Endothelial cell (in vitro differentiated cells): ENCODE results near the gene TMEM269. TPM values are rescaled to one million over a fixed set of nuclear protein-coding genes. Genes with fewer than 3 reads are reported as not detected.

Source experiments
- DNase-seq: peaks from one replicate; pipeline ENCODE4 v3.0.0; 2021; ENCODE audit warnings: low spot score
- H3K27ac Mint-ChIP-seq: one replicate; pipeline ENCODE4 v1.8.0; 2021; ENCODE audit warnings: mixed read lengths, inconsistent platforms; ENCODE audit not compliant: unreplicated experiment
- H3K27me3 Mint-ChIP-seq: one replicate; pipeline ENCODE4 v1.8.0; 2021; ENCODE audit warnings: mild to moderate bottlenecking, moderate library complexity, mixed read lengths, inconsistent platforms; ENCODE audit not compliant: unreplicated experiment
- H3K36me3 Mint-ChIP-seq: one replicate; pipeline ENCODE4 v1.8.0; 2021; ENCODE audit warnings: mild to moderate bottlenecking, low read depth, mixed read lengths, inconsistent platforms; ENCODE audit not compliant: unreplicated experiment
- H3K4me1 Mint-ChIP-seq: one replicate; pipeline ENCODE4 v1.8.0; 2021; ENCODE audit warnings: mild to moderate bottlenecking, mixed read lengths, inconsistent platforms; ENCODE audit not compliant: unreplicated experiment
- H3K4me3 Mint-ChIP-seq: one replicate; pipeline ENCODE4 v1.8.0; 2021; ENCODE audit warnings: mild to moderate bottlenecking, mixed read lengths, inconsistent platforms; ENCODE audit not compliant: unreplicated experiment
- H3K9me3 Mint-ChIP-seq: one replicate; pipeline ENCODE4 v1.8.0; 2021; ENCODE audit warnings: mixed read lengths, inconsistent platforms; ENCODE audit not compliant: unreplicated experiment
- total RNA-seq: library from RNA; stranded (reverse); fragmentation: NEBNext Ultra II Directional; extraction: Animal tissue kit (Norgen Biotek cat#: 25700); gene quantifications from one replicate; pipeline ENCODE4 v1.2.1, GENCODE V29; 2021; ENCODE audit not compliant: unreplicated experiment
- TF ChIP-seq, protein P1 (sequence below): fragments of 200-600 bp; sonication (generic); IDR thresholded peaks from one replicate; pipeline ENCODE4 v1.5.0; 2021; ENCODE audit warnings: antibody characterized with exemption; ENCODE audit not compliant: unreplicated experiment

Gene TMEM269
- total RNA-seq, 1 donor from 2014 or later: 0.38 TPM

DNA sequence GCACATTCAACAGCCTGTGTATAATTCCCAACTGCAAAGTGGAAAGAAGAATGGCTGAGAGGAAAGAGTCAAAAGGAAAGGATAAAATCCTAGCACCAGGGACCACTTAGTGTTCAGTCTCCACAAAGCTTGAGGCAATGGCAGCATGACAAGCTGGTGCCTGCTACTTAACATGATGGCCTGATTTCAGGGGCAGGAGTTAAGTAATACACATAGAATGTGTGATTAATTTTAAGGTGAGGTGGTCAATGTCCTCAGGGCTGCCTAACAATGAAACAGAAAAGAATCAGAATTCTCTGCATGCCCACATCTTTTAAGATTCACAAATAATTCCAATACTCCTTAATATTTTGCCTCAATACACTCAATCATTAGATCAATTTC is 26.9 kb upstream of the TMEM269 start:
- Mint-ChIP-seq H3K27me3 (peaks cover 6% of the 10 kb centered on the region), H3K9me3 (no peaks in the 10 kb centered on the region), H3K27ac (no peak overlapping the region), H3K4me1 (peaks cover 22% of the 10 kb centered on the region), H3K4me3 (no peak overlapping the region), H3K36me3 (peaks cover 55% of the 10 kb centered on the region)
- DNase-seq: no peak
- TF ChIP-seq, protein P1, sequence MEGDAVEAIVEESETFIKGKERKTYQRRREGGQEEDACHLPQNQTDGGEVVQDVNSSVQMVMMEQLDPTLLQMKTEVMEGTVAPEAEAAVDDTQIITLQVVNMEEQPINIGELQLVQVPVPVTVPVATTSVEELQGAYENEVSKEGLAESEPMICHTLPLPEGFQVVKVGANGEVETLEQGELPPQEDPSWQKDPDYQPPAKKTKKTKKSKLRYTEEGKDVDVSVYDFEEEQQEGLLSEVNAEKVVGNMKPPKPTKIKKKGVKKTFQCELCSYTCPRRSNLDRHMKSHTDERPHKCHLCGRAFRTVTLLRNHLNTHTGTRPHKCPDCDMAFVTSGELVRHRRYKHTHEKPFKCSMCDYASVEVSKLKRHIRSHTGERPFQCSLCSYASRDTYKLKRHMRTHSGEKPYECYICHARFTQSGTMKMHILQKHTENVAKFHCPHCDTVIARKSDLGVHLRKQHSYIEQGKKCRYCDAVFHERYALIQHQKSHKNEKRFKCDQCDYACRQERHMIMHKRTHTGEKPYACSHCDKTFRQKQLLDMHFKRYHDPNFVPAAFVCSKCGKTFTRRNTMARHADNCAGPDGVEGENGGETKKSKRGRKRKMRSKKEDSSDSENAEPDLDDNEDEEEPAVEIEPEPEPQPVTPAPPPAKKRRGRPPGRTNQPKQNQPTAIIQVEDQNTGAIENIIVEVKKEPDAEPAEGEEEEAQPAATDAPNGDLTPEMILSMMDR: no peak

DNA sequence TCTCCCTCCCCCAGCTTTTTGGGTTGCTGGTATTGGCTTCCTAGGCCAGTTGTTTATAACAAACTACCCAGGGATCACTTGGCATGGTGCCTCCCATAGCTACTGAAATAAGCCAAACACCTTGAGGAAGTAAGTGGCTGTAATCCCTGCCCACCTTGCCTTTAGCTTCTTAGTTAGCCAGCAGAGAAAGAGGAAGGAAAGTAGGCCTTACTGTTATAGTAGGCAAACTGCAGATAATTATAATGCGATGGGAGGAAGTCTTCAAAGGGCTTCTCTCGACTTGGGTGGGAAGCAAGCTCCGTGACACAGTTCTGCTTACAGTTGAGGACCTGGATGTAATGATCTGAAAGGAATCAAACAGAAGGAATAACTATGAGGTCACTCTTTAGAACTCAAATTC is 26.1 kb upstream of the TMEM269 start:
- no peak for DNase-seq
- Mint-ChIP-seq H3K4me1 (peaks cover 22% of the 10 kb centered on the region), H3K4me3 (no peak overlapping the region), H3K36me3 (peaks cover 49% of the 10 kb centered on the region), H3K9me3 (no peaks in the 10 kb centered on the region), H3K27ac (peak overlapping the region; percentile 36), H3K27me3 (peaks cover 4% of the 10 kb centered on the region)
- TF ChIP-seq, protein P1: no peak

DNA sequence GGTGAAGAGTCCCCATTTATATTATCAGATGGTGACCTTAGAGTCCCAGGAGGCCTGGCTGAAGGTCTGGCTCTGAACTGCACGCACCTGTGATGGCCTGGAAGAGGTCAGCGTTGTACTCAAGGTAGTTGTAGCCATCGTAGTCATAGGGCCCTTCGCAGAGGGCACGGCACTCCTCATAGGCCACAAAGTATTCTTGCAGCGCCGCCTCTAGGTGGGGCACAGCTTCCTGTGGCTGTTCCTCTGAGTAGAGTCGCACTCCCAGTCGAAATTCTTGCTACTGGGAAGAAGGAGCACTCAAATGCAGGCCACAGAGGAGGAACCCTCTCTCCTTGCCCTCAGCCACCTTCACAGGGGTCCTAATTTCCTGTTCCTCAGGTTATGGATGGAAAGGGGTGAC is 25.7 kb upstream of the TMEM269 start:
- no peak overlapping the region for H3K27ac Mint-ChIP-seq

DNA sequence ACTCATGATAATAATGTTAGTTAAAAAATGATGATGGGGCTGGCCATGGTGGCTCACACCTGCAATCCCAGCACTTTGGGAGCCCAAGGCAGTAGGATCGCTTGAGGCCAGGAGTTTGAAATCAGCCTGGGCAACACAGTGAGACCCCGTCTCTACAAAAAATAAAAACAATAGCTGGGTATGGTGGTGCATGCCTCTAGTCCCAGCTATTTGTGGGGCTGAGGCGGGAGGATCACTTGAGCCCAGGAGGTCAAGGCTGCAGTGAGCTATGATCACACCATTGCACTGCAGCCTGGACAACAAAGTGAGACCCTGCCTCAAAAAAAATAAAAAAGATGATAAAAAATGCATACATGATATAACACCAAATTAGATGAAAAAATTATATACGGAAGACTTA is 23.2 kb upstream of the TMEM269 start:
- no peak overlapping the region for H3K4me3 Mint-ChIP-seq
- H3K27me3 Mint-ChIP-seq: peaks cover 4% of the 10 kb centered on the region
- H3K36me3 Mint-ChIP-seq: peaks cover 22% of the 10 kb centered on the region
- H3K9me3 Mint-ChIP-seq: no peaks in the 10 kb centered on the region
- no peak for DNase-seq
- TF ChIP-seq, protein P1: no peak
- peaks cover 20% of the 10 kb centered on the region for H3K4me1 Mint-ChIP-seq
- no peak overlapping the region for H3K27ac Mint-ChIP-seq

More for the DNA sequence above, 25.7 kb upstream of the TMEM269 start:
- Mint-ChIP-seq H3K4me1 (peaks cover 22% of the 10 kb centered on the region), H3K4me3 (no peak overlapping the region), H3K36me3 (peaks cover 44% of the 10 kb centered on the region), H3K27me3 (peaks cover 5% of the 10 kb centered on the region), H3K9me3 (no peaks in the 10 kb centered on the region)
- TF ChIP-seq, protein P1: no peak
- DNase-seq: no peak

DNA sequence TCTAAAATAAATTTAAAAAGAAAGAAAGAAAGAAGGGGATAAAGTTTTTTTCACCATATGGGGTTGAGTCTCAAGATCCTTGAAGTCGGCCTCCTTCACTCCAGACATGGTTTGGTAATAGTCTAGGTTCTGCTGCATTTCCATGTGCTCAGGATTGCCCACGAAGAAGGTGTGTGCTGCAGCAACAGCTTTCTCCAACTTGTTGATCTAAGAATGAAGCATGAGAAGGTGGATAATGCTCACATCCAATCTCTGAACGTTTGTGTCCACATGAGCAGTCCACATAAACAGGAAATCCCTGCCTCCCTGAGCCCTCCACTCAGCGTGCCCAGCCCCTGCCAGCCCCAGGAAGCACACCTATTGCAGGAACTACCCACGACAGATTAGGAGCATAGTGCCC is 22.5 kb upstream of the TMEM269 start:
- H3K9me3 Mint-ChIP-seq: no peaks in the 10 kb centered on the region
- peak overlapping the region; percentile 31 for H3K4me3 Mint-ChIP-seq
- H3K36me3 Mint-ChIP-seq: peaks cover 17% of the 10 kb centered on the region
- peak overlapping the region; percentile 70 for H3K27ac Mint-ChIP-seq
- peaks cover 4% of the 10 kb centered on the region for H3K27me3 Mint-ChIP-seq
- TF ChIP-seq, protein P1: no peak
- peaks cover 15% of the 10 kb centered on the region for H3K4me1 Mint-ChIP-seq
- no peak for DNase-seq
